ENCODE data around the gene ARHGAP15.

The ARHGAP15 gene

DNA sequence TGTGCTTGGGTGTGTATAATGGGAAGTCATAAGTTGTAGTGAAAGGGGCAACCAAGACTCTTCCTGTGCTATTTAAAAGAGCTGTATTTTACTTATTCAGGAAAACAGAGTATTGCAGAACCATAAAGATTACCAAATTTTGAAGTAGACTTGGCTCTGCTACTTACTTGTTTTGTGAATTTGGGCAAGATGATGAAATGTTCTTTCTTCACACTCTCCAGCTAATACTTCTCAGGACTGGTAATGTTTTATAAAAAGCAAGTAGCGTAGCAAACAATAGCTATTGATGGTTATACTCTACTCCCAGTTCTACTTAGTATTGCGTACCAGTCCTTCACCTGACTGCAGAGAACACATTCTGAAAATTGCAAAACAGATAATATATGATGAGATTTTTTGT lies 374.1 kb downstream of the ARHGAP15 start:
- TF ChIP-seq, protein P1, sequence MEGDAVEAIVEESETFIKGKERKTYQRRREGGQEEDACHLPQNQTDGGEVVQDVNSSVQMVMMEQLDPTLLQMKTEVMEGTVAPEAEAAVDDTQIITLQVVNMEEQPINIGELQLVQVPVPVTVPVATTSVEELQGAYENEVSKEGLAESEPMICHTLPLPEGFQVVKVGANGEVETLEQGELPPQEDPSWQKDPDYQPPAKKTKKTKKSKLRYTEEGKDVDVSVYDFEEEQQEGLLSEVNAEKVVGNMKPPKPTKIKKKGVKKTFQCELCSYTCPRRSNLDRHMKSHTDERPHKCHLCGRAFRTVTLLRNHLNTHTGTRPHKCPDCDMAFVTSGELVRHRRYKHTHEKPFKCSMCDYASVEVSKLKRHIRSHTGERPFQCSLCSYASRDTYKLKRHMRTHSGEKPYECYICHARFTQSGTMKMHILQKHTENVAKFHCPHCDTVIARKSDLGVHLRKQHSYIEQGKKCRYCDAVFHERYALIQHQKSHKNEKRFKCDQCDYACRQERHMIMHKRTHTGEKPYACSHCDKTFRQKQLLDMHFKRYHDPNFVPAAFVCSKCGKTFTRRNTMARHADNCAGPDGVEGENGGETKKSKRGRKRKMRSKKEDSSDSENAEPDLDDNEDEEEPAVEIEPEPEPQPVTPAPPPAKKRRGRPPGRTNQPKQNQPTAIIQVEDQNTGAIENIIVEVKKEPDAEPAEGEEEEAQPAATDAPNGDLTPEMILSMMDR (IDR thresholded peaks at IDR 0.05; ENCODE audit: low read depth, low read length): no peak
- H3K4me3 ChIP-seq (ENCODE audit: low read depth, low read length): no peak overlapping the region

DNA sequence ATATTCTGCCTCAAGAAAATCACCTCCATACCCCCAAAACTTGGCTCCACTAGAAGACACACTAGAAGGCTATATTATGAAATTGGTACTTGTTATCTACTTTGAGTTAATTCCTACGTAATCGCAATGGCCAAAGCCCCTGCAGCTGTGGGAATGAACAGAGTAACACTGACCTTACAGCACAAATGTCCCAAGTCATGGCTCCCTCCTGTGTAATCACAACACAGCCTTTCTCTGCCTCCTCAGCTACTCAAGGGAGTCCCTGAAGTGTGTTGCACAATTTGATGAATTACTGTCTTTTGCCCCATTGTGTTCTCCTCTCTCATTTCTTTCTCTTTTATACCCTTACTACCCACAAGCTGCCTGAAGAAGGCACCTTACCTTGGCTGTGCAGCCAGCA lies 375.2 kb downstream of the ARHGAP15 start:
- no peak overlapping the region for H3K4me3 ChIP-seq (ENCODE audit: low read depth, low read length)
- TF ChIP-seq, protein P1 (IDR thresholded peaks at IDR 0.05; ENCODE audit: low read depth, low read length): no peak

DNA sequence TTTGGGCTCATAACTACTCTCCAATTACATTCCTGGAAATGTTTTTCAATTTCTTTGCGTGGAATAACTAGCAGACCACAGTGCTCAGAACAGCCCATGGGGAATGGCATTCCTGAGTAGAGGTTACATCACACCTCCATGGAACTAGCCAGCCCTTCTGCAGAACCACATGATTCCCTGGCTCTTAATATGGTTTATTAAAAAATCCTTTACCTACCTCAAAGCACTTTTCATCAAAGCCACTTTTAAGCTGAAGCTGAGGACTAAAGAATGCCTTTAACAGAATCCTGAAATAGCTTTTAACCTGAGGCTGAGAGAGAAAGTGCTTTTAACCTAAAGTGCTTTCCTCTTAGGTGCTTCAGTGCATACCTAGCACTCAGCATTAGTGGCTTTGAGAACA lies 376.3 kb downstream of the ARHGAP15 start:
- H3K4me3 ChIP-seq (ENCODE audit: low read depth, low read length): no peak overlapping the region
- TF ChIP-seq, protein P1 (IDR thresholded peaks at IDR 0.05; ENCODE audit: low read depth, low read length): no peak

DNA sequence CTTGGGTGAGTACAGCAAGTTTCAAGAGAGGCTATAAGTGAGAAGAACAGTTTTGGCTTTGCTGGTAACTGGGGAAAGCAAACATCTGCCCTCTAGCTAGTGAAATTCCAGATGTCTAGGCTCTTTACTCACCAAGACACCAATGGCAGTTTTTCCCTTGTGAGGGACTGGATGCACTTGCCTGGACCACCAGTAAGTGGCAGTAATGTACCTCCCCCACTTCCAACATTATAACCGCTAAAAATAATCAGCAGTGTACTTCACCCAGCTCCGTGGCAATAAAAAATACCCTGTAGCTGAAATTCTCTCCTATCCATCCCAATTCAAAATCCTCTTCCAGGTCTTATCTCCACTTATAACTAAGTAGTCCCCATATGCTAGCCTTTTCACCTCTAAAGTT lies 383.9 kb downstream of the ARHGAP15 start:
- H3K4me3 ChIP-seq (ENCODE audit: low read depth, low read length): no peak overlapping the region
- TF ChIP-seq, protein P1 (IDR thresholded peaks at IDR 0.05; ENCODE audit: low read depth, low read length): peak; percentile 97

DNA sequence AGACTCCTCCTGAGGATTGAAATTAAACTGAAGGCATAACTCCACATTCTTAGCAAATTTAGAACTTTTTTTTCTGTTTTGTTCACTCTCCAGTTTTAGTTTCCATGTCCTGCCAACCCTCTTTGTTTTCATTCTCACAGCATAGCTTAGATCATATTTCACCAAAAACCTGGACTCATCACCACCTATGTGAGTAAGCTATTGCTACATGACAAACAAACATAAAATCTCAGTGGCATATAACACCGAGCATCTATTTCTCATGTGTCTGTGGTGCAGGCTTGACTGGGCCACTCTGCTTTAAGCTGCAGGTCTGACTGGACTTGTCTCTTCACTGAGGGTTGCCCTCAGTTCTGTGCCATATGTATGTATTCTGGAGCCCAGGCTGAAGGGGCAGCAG lies 385.2 kb downstream of the ARHGAP15 start:
- TF ChIP-seq, protein P1 (IDR thresholded peaks at IDR 0.05; ENCODE audit: low read depth, low read length): no peak
- no peak overlapping the region for H3K4me3 ChIP-seq (ENCODE audit: low read depth, low read length)

DNA sequence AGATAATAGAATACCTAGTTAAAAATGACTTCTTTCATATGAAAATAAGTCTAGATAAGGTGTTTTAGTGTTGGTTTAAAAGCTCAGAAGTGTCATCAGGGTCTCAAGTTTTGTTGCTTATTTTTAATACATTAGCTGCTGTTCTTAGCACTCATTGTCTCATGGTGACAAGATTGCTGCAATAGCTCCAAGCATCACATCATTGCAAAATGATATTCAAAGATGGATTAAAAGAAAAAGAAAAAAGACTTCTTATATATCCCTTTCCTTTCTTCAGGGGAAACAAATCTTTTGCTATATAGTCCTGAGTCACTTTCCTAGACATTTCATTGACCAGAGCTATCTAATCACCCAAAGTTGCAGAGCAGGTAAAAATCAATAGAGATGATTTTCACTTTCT lies 386.1 kb downstream of the ARHGAP15 start:
- H3K4me3 ChIP-seq (ENCODE audit: low read depth, low read length): no peak overlapping the region

DNA sequence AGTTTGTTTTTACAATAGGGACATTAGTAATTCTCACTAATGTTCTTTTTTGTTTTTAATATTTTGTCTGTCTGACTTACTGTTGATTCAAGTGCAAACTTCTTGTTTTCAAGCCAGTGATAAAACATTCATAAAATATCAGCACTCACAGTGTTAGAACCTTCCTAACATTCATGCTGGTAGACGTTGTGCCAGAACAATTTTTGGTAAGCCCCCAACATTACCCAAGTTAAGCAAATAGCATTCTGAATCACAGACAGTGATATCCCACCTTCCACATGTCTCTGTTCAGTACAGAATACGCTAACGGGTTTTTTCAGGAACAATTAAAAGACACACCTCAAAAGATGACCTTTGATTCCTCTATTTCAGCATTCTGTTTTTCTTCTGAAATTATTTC lies 390.3 kb downstream of the ARHGAP15 start:
- TF ChIP-seq, protein P1 (IDR thresholded peaks at IDR 0.05; ENCODE audit: low read depth, low read length): no peak
- no peak overlapping the region for H3K4me3 ChIP-seq (ENCODE audit: low read depth, low read length)

More for the DNA sequence above, 386.1 kb downstream of the ARHGAP15 start:
- TF ChIP-seq, protein P1 (IDR thresholded peaks at IDR 0.05; ENCODE audit: low read depth, low read length): no peak
